Adrenal gland (tissue), 12 donors: ENCODE measurements around the gene TDRD12. TPM values are rescaled to one million over a fixed set of nuclear protein-coding genes. Genes with fewer than 3 reads are reported as not detected.

Experiments
- DNase-seq, 7 donors: peaks; one replicate each; pipeline ENCODE4 v3.0.0-alpha.2; 2019 to 2020
- H3K27ac ChIP-seq, 5 donors: fragments of 200-600 bp; sonication (generic) in 4 of 5; 1 replicate in 3 of 5; 2 replicates in 2 of 5; pipeline versions ENCODE4 v1.5.1 to v1.8.0; 2016 to 2020; ENCODE audit warnings: mild to moderate bottlenecking in 1 of 5
- H3K27me3 ChIP-seq: fragments of 200-600 bp; 2 replicates; pipeline ENCODE4 v1.8.0; 2021
- H3K36me3 ChIP-seq, 2 donors: fragments of 200-600 bp; replicated peaks in 1 of 2; 1 replicate in 1 of 2; 2 replicates in 1 of 2; pipeline versions ENCODE4 v1.5.1 to v1.8.0; 2018 to 2022
- H3K4me1 ChIP-seq, 2 donors: fragments of 200-600 bp; replicated peaks in 1 of 2; 1 replicate in 1 of 2; 2 replicates in 1 of 2; pipeline versions ENCODE4 v1.5.1 to v1.8.0; 2018 to 2021
- H3K4me3 ChIP-seq, 4 donors: fragments of 200-600 bp; sonication (generic) in 3 of 4; one replicate each; pipeline ENCODE4 v1.5.1; 2016 to 2018
- H3K9me3 ChIP-seq, 3 donors: fragments of 200-600 bp; sonication (generic) in 1 of 3; replicated peaks in 1 of 3; 1 replicate in 2 of 3; 2 replicates in 1 of 3; pipeline versions ENCODE4 v1.5.1 to v1.8.0; 2016 to 2021
- POLR2A ChIP-seq, 2 donors: fragments of 450-650 bp; IDR thresholded peaks; one replicate each; pipeline ENCODE4 v1.6.1; 2017; ENCODE audit warnings: antibody characterized with exemption in 2 of 2, mild to moderate bottlenecking in 2 of 2, moderate library complexity in 1 of 2
- WGBS, 4 donors: extraction: QIAGEN DNeasy Blood & Tissue Kit in 2 of 4; methylation state at CpG; one replicate each; pipeline versions ENCODE4 v1.1.5 to v1.1.7; 2013 to 2017; 5-methylcytosine and 5-hydroxymethylcytosine counted together
- intact Hi-C, 2 donors: fragments of 100-400 bp; cut with DNase I; formaldehyde crosslinking; loops; one replicate each; pipeline versions ENCODE4 v1.14.1 to v1.15.0; 2022 to 2023
- polyA plus RNA-seq, 3 donors: library from polyadenylated mRNA; stranded (reverse); fragments of 200-250 nt in 2 of 3; fragments of 350-450 nt in 1 of 3; fragmentation: Illumina TruSeq in 1 of 3; extraction: RNeasy Lipid Tissue Mini Kit (QIAGEN cat#74804) in 1 of 3; gene quantifications; one replicate each; pipeline ENCODE4 v1.2.3, GENCODE V29; 2013 to 2014
- small RNA-seq, 2 donors: library from RNA; depleted of rRNA; stranded (forward); fragments of <200 nt; gene quantifications; one replicate each; pipeline ENCODE3, GENCODE V24; 2016
- total RNA-seq, 9 donors: library from RNA; depleted of rRNA in 4 of 9; stranded (reverse); fragments of >200 nt in 4 of 9; fragments of 120-200 nt in 1 of 9; fragmentation: NEBNext Ultra II Directional in 1 of 9; extraction: Animal tissue kit (Norgen Biotek cat#: 25700) in 1 of 9; gene quantifications; one replicate each; pipeline versions ENCODE4 v1.1.0 to v1.2.4, GENCODE V29; 2013 to 2023
- TF ChIP-seq, protein P1 (sequence below), 6 experiments: fragments of 450-650 bp in 4 of 6; fragments of 200-600 bp in 2 of 6; sonication (generic) in 1 of 6; IDR thresholded peaks; 1 replicate in 5 of 6; 2 replicates in 1 of 6; pipeline versions ENCODE4 v1.5.1 to v1.8.0; 2016 to 2021; ENCODE audit warnings: antibody characterized with exemption in 6 of 6, mild to moderate bottlenecking in 2 of 6, moderate library complexity in 1 of 6
- donor health status: healthy with polysubstance abuse.
- donor health status: Bipolar disorder and iron deficiency.
- donor health status: DM: yes; HTN: yes; CAD: no.
- donor health status: DM: no; HTN: no; CAD: no.
- donor health status: DM: no; HTN: no; CAD: no.
- donor health status: DM: yes; HTN: yes; CAD: no.

TDRD12 gene
- total and polyA plus RNA-seq, 12 donors, result 0.08 to 3.7 (median 1.1) TPM; not detected in 2

DNA sequence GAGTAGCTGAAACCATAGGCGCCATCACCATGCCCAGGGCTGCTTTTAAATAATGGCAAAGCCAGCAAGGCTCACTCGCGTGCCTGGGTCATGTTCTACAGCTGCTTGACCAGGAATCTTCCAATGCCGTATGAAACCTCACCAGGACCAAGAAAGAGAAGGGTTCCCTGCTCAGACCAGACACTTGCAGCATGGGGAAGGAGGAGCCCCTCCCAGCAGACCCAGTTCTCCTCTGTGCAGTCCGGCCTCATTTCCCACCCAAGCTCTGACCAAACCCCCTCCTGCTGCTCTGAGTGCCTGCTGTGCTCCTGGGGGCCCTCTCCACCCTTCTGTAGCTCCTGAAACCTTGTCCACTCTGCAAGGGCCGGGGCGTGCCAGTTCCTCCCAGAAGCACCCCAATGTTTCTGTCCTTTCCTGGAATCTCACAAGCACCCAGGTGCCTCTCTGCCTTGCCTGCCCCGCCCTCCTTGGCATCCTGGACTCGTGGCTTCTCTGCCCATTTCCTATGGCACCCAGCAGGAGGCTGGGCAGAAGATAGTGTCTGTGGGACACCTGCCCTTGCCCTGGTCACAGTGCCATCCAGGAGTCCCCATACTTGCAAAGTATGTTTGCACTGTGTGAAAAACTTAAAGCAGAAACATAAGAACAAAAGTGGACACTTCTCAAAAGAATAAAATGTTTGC lies 156.8 kb downstream of the TDRD12 start:
- intact Hi-C loops, result no loop called here
- Histone ChIP-seq H3K27me3 (no peaks in the 10 kb centered on the region), H3K9me3 (no peaks in the 10 kb centered on the region), H3K4me1 (no peaks in the 10 kb centered on the region), H3K4me3 (no peak overlapping the region), H3K36me3 (no peaks in the 10 kb centered on the region), H3K27ac (no peak overlapping the region)
- DNase-seq, result peak in 1 of 7 donors; percentile 33
- 89 to 94% (median 91%) methylated on average over 8 to 9 of the region's 9 CpGs for WGBS, 4 donors
- TF ChIP-seq POLR2A (IDR thresholded peaks at IDR 0.05), result no peak
- TF ChIP-seq, protein P1, sequence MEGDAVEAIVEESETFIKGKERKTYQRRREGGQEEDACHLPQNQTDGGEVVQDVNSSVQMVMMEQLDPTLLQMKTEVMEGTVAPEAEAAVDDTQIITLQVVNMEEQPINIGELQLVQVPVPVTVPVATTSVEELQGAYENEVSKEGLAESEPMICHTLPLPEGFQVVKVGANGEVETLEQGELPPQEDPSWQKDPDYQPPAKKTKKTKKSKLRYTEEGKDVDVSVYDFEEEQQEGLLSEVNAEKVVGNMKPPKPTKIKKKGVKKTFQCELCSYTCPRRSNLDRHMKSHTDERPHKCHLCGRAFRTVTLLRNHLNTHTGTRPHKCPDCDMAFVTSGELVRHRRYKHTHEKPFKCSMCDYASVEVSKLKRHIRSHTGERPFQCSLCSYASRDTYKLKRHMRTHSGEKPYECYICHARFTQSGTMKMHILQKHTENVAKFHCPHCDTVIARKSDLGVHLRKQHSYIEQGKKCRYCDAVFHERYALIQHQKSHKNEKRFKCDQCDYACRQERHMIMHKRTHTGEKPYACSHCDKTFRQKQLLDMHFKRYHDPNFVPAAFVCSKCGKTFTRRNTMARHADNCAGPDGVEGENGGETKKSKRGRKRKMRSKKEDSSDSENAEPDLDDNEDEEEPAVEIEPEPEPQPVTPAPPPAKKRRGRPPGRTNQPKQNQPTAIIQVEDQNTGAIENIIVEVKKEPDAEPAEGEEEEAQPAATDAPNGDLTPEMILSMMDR (IDR thresholded peaks at IDR 0.05), result no peak

DNA sequence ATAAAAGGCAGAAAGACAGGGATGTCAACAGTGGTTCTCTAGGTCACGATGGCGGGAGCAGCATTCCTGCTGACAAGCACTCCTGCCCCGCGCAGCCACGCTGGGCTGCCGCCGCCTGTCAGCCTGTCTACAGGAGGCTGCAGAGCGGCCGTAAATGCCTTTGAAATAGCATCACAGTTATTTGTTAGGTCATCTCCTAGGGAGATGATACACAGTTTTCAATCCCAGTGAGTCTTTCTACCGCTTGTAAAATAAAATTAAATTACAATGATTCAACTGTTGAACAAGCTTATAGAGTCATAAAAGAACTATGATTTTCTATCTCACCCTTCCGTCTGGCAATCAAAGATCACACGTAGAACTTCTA lies 157.3 kb downstream of the TDRD12 start:
- Histone ChIP-seq H3K4me1 (no peaks in the 10 kb centered on the region), H3K27me3 (no peaks in the 10 kb centered on the region), H3K36me3 (no peaks in the 10 kb centered on the region), H3K4me3 (no peak overlapping the region), H3K27ac (no peak overlapping the region), H3K9me3 (no peaks in the 10 kb centered on the region)
- no peak for TF ChIP-seq POLR2A (IDR thresholded peaks at IDR 0.05)
- TF ChIP-seq, protein P1 (IDR thresholded peaks at IDR 0.05), result no peak
- DNase-seq, result peak in 1 of 7 donors; percentile 30
- 84 to 95% (median 89%) methylated on average over 12 of the region's 12 CpGs for WGBS, 4 donors
- intact Hi-C loops, result no loop called here

Small RNA genes lying within 50 kb of the gene (small RNA-seq; reads per million reads assigned to genes)
- 0 reads per million in 2 donors for gene RN7SKP22

Other genes with a start within 250 kb of the TDRD12 start
- gene PDCD5, start 138.6 kb upstream of the TDRD12 start, total RNA-seq, result 100 to 1,000 TPM in 4 of 9 donors, 10 to 100 TPM in 5; 56.4 to 213 (median 99.0) TPM
- gene PDCD5, start 138.6 kb upstream of the TDRD12 start, polyA plus RNA-seq, result 100 to 1,000 TPM; 190 to 274 (median 208) TPM
- gene ANKRD27, start 44.6 kb upstream of the TDRD12 start, total RNA-seq, result 10 to 100 TPM; 13.2 to 25.3 (median 20.1) TPM
- gene ANKRD27, start 44.6 kb upstream of the TDRD12 start, polyA plus RNA-seq, result 10 to 100 TPM in 2 of 3 donors, 1 to 10 TPM in 1; 7.2 to 15.7 (median 10.1) TPM
- gene RGS9BP, start 43.9 kb upstream of the TDRD12 start, total RNA-seq, result 1 to 10 TPM in 4 of 9 donors, under 1 TPM in 5; 0.25 to 2.3 (median 0.84) TPM
- gene RGS9BP, start 43.9 kb upstream of the TDRD12 start, polyA plus RNA-seq, result under 1 TPM; 0.10 to 0.37 (median 0.24) TPM
- 10 to 100 TPM; 15.2 to 34.9 (median 22.6) TPM for gene NUDT19, start 27.9 kb upstream of the TDRD12 start, total RNA-seq
- 10 to 100 TPM in 1 of 3 donors, 1 to 10 TPM in 2; 6.8 to 28.5 (median 7.3) TPM for gene NUDT19, start 27.9 kb upstream of the TDRD12 start, polyA plus RNA-seq
- gene SLC7A9, start 150.0 kb downstream of the TDRD12 start, total RNA-seq, result under 1 TPM in 4 of 9 donors, not detected in 5; 0.21 to 0.50 (median 0.39) TPM
- under 1 TPM; 0.11 to 0.51 (median 0.48) TPM for gene SLC7A9, start 150.0 kb downstream of the TDRD12 start, polyA plus RNA-seq